ENCODE data around the gene BRINP1.

BRINP1 gene

GRCh38 chr9:119273984-119274665 is 95.1 kb downstream of the BRINP1 start:
- no peak for DNase-seq

- no peak for DNase-seq
These were observed 95.8 kb downstream of the BRINP1 start for GRCh38 chr9:119273325-119273904.

GRCh38 chr9:119272500-119273211 is 96.6 kb downstream of the BRINP1 start:
- no peak for DNase-seq

- no peak for DNase-seq
These were observed 100.2 kb downstream of the BRINP1 start for GRCh38 chr9:119268985-119269384.

GRCh38 chr9:119264165-119264564 is 105.1 kb downstream of the BRINP1 start:
- no peak for DNase-seq

GRCh38 chr9:119257592-119257991 is 111.6 kb downstream of the BRINP1 start:
- DNase-seq = no peak

- no peak for DNase-seq
These were observed 114.1 kb downstream of the BRINP1 start for GRCh38 chr9:119255116-119255515.

GRCh38 chr9:119252671-119253299 is 116.5 kb downstream of the BRINP1 start:
- DNase-seq = no peak

GRCh38 chr9:119251936-119252335 is 117.3 kb downstream of the BRINP1 start:
- no peak for DNase-seq

- DNase-seq = no peak
These were observed 118.5 kb downstream of the BRINP1 start for GRCh38 chr9:119250730-119251129.

- DNase-seq = no peak
These were observed 128.7 kb downstream of the BRINP1 start for GRCh38 chr9:119240546-119240945.

GRCh38 chr9:119234636-119235035 is 134.6 kb downstream of the BRINP1 start:
- DNase-seq = no peak

GRCh38 chr9:119227422-119227821 is 141.8 kb downstream of the BRINP1 start:
- no peak for DNase-seq

- no peak for DNase-seq
These were observed 144.8 kb downstream of the BRINP1 start for GRCh38 chr9:119224431-119224830.

- DNase-seq = no peak
These were observed 148.0 kb downstream of the BRINP1 start for GRCh38 chr9:119221276-119221675.

GRCh38 chr9:119218293-119218692 is 150.9 kb downstream of the BRINP1 start:
- no peak for DNase-seq

- no peak for DNase-seq
These were observed 152.4 kb downstream of the BRINP1 start for GRCh38 chr9:119216651-119217331.

GRCh38 chr9:119215651-119216050 is 153.6 kb downstream of the BRINP1 start:
- DNase-seq = no peak

- no peak for DNase-seq
These were observed 155.8 kb downstream of the BRINP1 start for GRCh38 chr9:119213471-119213870.

- no peak for DNase-seq
These were observed 171.2 kb downstream of the BRINP1 start for GRCh38 chr9:119197893-119198607.

- no peak for DNase-seq
These were observed 173.7 kb downstream of the BRINP1 start for GRCh38 chr9:119195521-119195920.

GRCh38 chr9:119185298-119185697 is 183.9 kb downstream of the BRINP1 start:
- no peak for DNase-seq
